Prostate gland (tissue), 2 donors: Measurements from ENCODE around the gene BIRC2. TPM values are rescaled to one million over a fixed set of nuclear protein-coding genes. Genes with fewer than 3 reads are reported as not detected.

Experiments used
- DNase-seq: peaks from one replicate; pipeline ENCODE4 v3.0.0-alpha.2; 2019; ENCODE audit warnings: low spot score
- H3K27ac ChIP-seq, 2 donors: fragments of 200-600 bp; sonication (generic); 2 replicates each; pipeline ENCODE4 v1.5.1; 2017 to 2019
- H3K27me3 ChIP-seq: fragments of 200-600 bp; sonication (generic); replicated peaks from 2 replicates; pipeline ENCODE4 v1.5.1; 2019; ENCODE audit not compliant: insufficient read depth
- H3K36me3 ChIP-seq, 2 donors: fragments of 200-600 bp; sonication (generic); 1 replicate in 1 of 2; 2 replicates in 1 of 2; pipeline versions ENCODE4 v1.5.1 to v1.8.1; 2017 to 2019
- H3K4me1 ChIP-seq: fragments of 200-600 bp; sonication (generic); replicated peaks from 2 replicates; pipeline ENCODE4 v1.5.1; 2019
- H3K4me3 ChIP-seq, 2 donors: fragments of 200-600 bp; sonication (generic); 2 replicates each; pipeline ENCODE4 v1.5.1; 2017 to 2019
- H3K9me3 ChIP-seq: fragments of 200-600 bp; sonication (generic); 2 replicates; pipeline ENCODE4 v1.5.1; 2017
- POLR2A ChIP-seq: fragments of 450-650 bp; IDR thresholded peaks from one replicate; pipeline ENCODE4 v1.6.1; 2016; ENCODE audit warnings: antibody characterized with exemption, mild to moderate bottlenecking
- POLR2AphosphoS5 ChIP-seq: sonication (generic); formaldehyde crosslinking; IDR thresholded peaks from one replicate; pipeline ENCODE4 v1.6.1; 2017; ENCODE audit warnings: antibody characterized with exemption
- WGBS: methylation state at CpG from one replicate; pipeline ENCODE4 v1.1.5; 2018; 5-methylcytosine and 5-hydroxymethylcytosine counted together
- intact Hi-C: fragments of 100-400 bp; cut with DNase I; formaldehyde crosslinking; loops from one replicate; pipeline ENCODE4 v1.14.2; 2022
- total RNA-seq, 2 donors: library from RNA; depleted of rRNA; stranded (reverse); fragments of >200 nt; gene quantifications; one replicate each; pipeline ENCODE4 v1.1.0, GENCODE V29; 2016
- TF ChIP-seq, protein P1 (sequence below), 4 experiments: fragments of 200-600 bp in 2 of 4; fragments of 450-650 bp in 2 of 4; sonication (generic) in 2 of 4; IDR thresholded peaks; 1 replicate in 3 of 4; 2 replicates in 1 of 4; pipeline ENCODE4 v1.5.1; 2016 to 2019; ENCODE audit warnings: antibody characterized with exemption in 4 of 4, mild to moderate bottlenecking in 2 of 4, moderate library complexity in 2 of 4

The BIRC2 gene
- total RNA-seq, 2 donors from 2014 or later = 48.7 to 54.5 TPM

DNA sequence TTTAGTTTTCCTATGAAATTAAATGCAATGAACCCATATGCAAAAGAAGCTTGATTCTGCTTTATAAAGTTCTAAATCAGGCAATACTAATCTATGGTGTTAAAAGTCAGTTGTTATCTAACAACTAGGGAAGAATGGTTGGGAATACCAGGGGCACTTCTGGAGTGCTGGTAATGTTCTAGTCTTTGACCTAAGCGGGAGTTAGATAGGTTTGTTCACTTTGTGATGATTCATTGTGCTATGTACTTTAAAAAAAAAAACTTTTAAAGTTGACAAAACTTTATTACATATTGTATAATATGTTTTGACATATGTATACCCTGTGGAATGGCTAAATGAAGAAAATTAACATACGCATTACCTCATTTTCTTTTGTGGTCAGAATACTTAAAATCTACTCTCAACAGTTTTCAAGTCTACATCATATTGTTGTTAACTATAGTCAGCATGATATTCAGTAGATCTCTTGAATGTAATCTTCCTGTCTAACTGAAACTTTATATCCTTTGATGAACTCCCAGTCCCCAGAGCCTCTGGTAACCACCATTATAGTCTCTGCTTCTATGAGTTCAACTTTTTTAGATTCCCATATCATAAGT, 39.2 kb downstream of the BIRC2 start:
- Histone ChIP-seq H3K27ac (no peak overlapping the region), H3K27me3 (no peaks in the 10 kb centered on the region), H3K9me3 (no peaks in the 10 kb centered on the region), H3K4me3 (no peak overlapping the region), H3K36me3 (no peaks in the 10 kb centered on the region), H3K4me1 (no peaks in the 10 kb centered on the region)
- DNase-seq = no peak
- WGBS = 90% methylated on average over 2 of the region's 2 CpGs
- TF ChIP-seq, protein P1, sequence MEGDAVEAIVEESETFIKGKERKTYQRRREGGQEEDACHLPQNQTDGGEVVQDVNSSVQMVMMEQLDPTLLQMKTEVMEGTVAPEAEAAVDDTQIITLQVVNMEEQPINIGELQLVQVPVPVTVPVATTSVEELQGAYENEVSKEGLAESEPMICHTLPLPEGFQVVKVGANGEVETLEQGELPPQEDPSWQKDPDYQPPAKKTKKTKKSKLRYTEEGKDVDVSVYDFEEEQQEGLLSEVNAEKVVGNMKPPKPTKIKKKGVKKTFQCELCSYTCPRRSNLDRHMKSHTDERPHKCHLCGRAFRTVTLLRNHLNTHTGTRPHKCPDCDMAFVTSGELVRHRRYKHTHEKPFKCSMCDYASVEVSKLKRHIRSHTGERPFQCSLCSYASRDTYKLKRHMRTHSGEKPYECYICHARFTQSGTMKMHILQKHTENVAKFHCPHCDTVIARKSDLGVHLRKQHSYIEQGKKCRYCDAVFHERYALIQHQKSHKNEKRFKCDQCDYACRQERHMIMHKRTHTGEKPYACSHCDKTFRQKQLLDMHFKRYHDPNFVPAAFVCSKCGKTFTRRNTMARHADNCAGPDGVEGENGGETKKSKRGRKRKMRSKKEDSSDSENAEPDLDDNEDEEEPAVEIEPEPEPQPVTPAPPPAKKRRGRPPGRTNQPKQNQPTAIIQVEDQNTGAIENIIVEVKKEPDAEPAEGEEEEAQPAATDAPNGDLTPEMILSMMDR (IDR thresholded peaks at IDR 0.05) = no peak
- no peak for TF ChIP-seq POLR2AphosphoS5
- TF ChIP-seq POLR2A = no peak
- intact Hi-C loops = no loop called here

GRCh38 chr11:102387043-102387781, 40.2 kb downstream of the BIRC2 start:
- intact Hi-C loops = no loop called here
- Histone ChIP-seq H3K27ac (no peak overlapping the region), H3K27me3 (no peaks in the 10 kb centered on the region), H3K36me3 (no peaks in the 10 kb centered on the region), H3K4me3 (no peak overlapping the region), H3K9me3 (no peaks in the 10 kb centered on the region), H3K4me1 (no peaks in the 10 kb centered on the region)
- no peak for TF ChIP-seq POLR2AphosphoS5
- TF ChIP-seq, protein P1 (IDR thresholded peaks at IDR 0.05) = no peak
- no peak for TF ChIP-seq POLR2A
- 82% methylated on average over 8 of the region's 8 CpGs for WGBS
- no peak for DNase-seq

- DNase-seq = no peak
- H3K4me1 ChIP-seq = no peaks in the 10 kb centered on the region
- no peaks in the 10 kb centered on the region for H3K27me3 ChIP-seq
- WGBS = 92% methylated on average over 4 of the region's 4 CpGs
- no peaks in the 10 kb centered on the region for H3K9me3 ChIP-seq
- no peak overlapping the region for H3K4me3 ChIP-seq
- intact Hi-C loops = no loop called here
- no peak overlapping the region for H3K27ac ChIP-seq
- no peaks in the 10 kb centered on the region for H3K36me3 ChIP-seq
- TF ChIP-seq POLR2A = no peak
These were observed 42.2 kb downstream of the BIRC2 start for GRCh38 chr11:102389253-102389652.

- H3K4me3 ChIP-seq = no peak overlapping the region
- H3K27ac ChIP-seq = no peak overlapping the region
- H3K27me3 ChIP-seq = no peaks in the 10 kb centered on the region
- intact Hi-C loops = no loop called here
- TF ChIP-seq, protein P1 (IDR thresholded peaks at IDR 0.05) = peak; percentile 67 to 81 (median 75)
- TF ChIP-seq POLR2AphosphoS5 = no peak
- 73% methylated on average over 12 of the region's 12 CpGs for WGBS
- H3K9me3 ChIP-seq = no peaks in the 10 kb centered on the region
- H3K4me1 ChIP-seq = no peaks in the 10 kb centered on the region
- H3K36me3 ChIP-seq = no peaks in the 10 kb centered on the region
- peak; percentile 50 for DNase-seq
These were observed 43.9 kb downstream of the BIRC2 start for GRCh38 chr11:102390667-102391465.

- H3K27ac ChIP-seq = no peak overlapping the region
- TF ChIP-seq, protein P1 (IDR thresholded peaks at IDR 0.05) = no peak
- TF ChIP-seq POLR2AphosphoS5 = no peak
- TF ChIP-seq POLR2A = no peak
- no peaks in the 10 kb centered on the region for H3K36me3 ChIP-seq
- no peak for DNase-seq
- no peaks in the 10 kb centered on the region for H3K9me3 ChIP-seq
- 95% methylated on average over 4 of the region's 4 CpGs for WGBS
- no peak overlapping the region for H3K4me3 ChIP-seq
- H3K27me3 ChIP-seq = no peaks in the 10 kb centered on the region
- no peaks in the 10 kb centered on the region for H3K4me1 ChIP-seq
- intact Hi-C loops = no loop called here
These were observed 44.7 kb downstream of the BIRC2 start for GRCh38 chr11:102391549-102392237.
